Measurements from ENCODE around the gene DNER. TPM values are rescaled to one million over a fixed set of nuclear protein-coding genes. Genes with fewer than 3 reads are reported as not detected.

DNER gene
- total RNA-seq, 1 experiment from 2014 or later = 8.4 TPM

DNA sequence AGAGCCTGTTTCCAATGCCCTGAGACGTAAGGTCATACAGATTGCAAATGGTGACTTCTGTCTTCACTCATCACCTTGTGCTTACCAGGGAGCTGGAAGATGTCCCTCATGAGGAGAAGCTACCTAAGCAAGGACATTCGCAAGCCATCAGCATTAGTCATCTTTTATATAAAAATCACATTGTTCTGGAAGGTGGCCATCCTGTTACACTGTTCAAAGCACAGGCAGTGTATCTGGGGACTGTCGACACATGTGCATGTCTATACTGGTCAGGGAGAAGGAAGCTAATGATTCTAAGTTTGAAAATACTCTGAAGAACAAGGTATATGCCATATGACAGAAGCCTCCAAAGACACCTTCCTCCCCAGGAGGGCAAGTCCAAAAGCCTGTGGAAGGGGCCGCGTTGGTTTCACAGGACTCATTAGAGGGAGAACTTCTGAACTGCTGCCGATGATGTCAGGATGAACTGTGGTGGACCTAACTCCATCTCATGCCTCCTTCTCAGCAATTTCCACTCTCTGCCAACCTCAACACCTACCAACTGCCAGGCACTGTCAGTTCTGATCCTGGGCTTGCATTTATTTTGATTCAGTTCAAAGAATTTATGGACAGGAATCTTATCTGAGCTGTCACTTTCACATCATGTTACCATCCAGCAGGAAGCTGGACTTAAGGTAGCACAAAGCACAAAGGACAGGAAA, 39.4 kb downstream of the DNER start:
- DNase-seq (ENCODE audit: low spot score) = no peak
- BruUV-seq (replicated peaks) = no TSS peak
- H3K36me3 ChIP-seq (ENCODE audit: insufficient read depth, low read length, poor library complexity, severe bottlenecking) = no peaks in the 10 kb centered on the region
- CTCF ChIA-PET = no interaction called here
- no peaks in the 10 kb centered on the region for H3K9me3 ChIP-seq (ENCODE audit: low read depth, low read length, poor library complexity, severe bottlenecking)
- intact Hi-C loops (cut with micrococcal nuclease; ENCODE audit: unreplicated experiment) = no loop called here
- no peak overlapping the region for H3K27ac ChIP-seq (ENCODE audit: low read depth, low read length, poor library complexity, severe bottlenecking)
- H3K4me3 ChIP-seq (ENCODE audit: low read depth, low read length, poor library complexity, severe bottlenecking) = no peak overlapping the region
- POLR2A ChIA-PET (ENCODE audit: low non-redundant PET) = no interaction called here
- no peaks in the 10 kb centered on the region for H3K4me1 ChIP-seq (ENCODE audit: insufficient read depth, low read length, poor library complexity, severe bottlenecking)
- peaks cover 24% of the 10 kb centered on the region for H3K27me3 ChIP-seq (replicated peaks; ENCODE audit: insufficient read depth, low read depth, low read length, poor library complexity)
- TF ChIP-seq, protein P1, sequence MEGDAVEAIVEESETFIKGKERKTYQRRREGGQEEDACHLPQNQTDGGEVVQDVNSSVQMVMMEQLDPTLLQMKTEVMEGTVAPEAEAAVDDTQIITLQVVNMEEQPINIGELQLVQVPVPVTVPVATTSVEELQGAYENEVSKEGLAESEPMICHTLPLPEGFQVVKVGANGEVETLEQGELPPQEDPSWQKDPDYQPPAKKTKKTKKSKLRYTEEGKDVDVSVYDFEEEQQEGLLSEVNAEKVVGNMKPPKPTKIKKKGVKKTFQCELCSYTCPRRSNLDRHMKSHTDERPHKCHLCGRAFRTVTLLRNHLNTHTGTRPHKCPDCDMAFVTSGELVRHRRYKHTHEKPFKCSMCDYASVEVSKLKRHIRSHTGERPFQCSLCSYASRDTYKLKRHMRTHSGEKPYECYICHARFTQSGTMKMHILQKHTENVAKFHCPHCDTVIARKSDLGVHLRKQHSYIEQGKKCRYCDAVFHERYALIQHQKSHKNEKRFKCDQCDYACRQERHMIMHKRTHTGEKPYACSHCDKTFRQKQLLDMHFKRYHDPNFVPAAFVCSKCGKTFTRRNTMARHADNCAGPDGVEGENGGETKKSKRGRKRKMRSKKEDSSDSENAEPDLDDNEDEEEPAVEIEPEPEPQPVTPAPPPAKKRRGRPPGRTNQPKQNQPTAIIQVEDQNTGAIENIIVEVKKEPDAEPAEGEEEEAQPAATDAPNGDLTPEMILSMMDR (conservative IDR thresholded peaks at IDR 0.05; ENCODE audit: low read depth, low read length) = no peak
- TF ChIP-seq EZH2 (IDR thresholded peaks at IDR 0.05; ENCODE audit: borderline replicate concordance, low read depth, low read length, poor library complexity, severe bottlenecking) = no peak

DNA sequence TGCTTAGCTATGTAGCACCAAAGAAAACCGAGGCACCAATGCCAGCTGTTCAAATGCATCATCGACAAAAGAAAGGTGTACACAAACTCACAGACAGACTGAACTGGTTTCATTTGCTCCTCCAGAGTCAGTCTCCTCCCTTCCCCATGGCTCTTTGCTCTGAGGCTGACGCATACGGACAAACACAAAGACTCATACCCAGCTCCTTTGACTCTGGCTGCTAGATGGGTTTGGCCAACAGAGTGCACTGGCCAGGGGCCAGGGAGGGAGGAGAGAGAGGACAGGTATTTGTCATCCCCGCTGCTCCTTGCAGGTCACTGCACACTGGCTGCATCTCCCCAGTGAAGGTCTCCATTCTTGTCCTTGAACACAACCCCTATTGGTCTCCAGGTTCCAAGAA, 40.7 kb downstream of the DNER start:
- TF ChIP-seq, protein P1 (conservative IDR thresholded peaks at IDR 0.05; ENCODE audit: low read depth, low read length) = no peak
- TF ChIP-seq EZH2 (IDR thresholded peaks at IDR 0.05; ENCODE audit: borderline replicate concordance, low read depth, low read length, poor library complexity, severe bottlenecking) = no peak
- no TSS peak for BruUV-seq (replicated peaks)
- DNase-seq (ENCODE audit: low spot score) = no peak
- intact Hi-C loops (cut with micrococcal nuclease; ENCODE audit: unreplicated experiment) = no loop called here
- no peak overlapping the region for H3K4me3 ChIP-seq (ENCODE audit: low read depth, low read length, poor library complexity, severe bottlenecking)
- H3K9me3 ChIP-seq (ENCODE audit: low read depth, low read length, poor library complexity, severe bottlenecking) = no peaks in the 10 kb centered on the region
- peaks cover 24% of the 10 kb centered on the region for H3K27me3 ChIP-seq (replicated peaks; ENCODE audit: insufficient read depth, low read depth, low read length, poor library complexity)
- no peak overlapping the region for H3K27ac ChIP-seq (ENCODE audit: low read depth, low read length, poor library complexity, severe bottlenecking)
- ChIA-PET POLR2A (ENCODE audit: low non-redundant PET) (no interaction called here), CTCF (no interaction called here)
- no peaks in the 10 kb centered on the region for H3K4me1 ChIP-seq (ENCODE audit: insufficient read depth, low read length, poor library complexity, severe bottlenecking)
- no peaks in the 10 kb centered on the region for H3K36me3 ChIP-seq (ENCODE audit: insufficient read depth, low read length, poor library complexity, severe bottlenecking)

DNA sequence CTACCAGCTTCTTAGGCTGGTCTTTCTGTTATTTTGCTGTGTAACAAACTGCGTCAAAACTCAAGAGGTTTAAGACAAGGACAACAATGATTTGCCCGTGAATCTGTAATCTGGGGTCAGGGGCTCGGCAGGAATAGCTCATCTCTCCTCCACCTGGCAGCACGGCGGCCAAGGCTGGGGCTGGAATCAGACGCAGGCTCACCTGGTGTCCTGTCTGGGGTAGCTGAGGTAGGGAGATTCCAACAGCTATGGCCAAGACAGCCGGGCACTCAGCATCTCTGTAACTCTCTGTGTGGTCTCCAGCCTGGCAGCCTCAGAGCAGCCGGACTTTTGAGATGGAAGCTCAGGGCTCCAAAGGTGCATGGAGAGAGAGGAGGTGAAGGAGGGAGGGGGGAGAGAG, 42.3 kb downstream of the DNER start:
- Histone ChIP-seq H3K27ac (ENCODE audit: low read depth, low read length, poor library complexity, severe bottlenecking) (no peak overlapping the region), H3K9me3 (ENCODE audit: low read depth, low read length, poor library complexity, severe bottlenecking) (no peaks in the 10 kb centered on the region), H3K4me1 (ENCODE audit: insufficient read depth, low read length, poor library complexity, severe bottlenecking) (no peaks in the 10 kb centered on the region), H3K27me3 (replicated peaks; ENCODE audit: insufficient read depth, low read depth, low read length, poor library complexity) (peaks cover 24% of the 10 kb centered on the region), H3K4me3 (ENCODE audit: low read depth, low read length, poor library complexity, severe bottlenecking) (no peak overlapping the region), H3K36me3 (ENCODE audit: insufficient read depth, low read length, poor library complexity, severe bottlenecking) (no peaks in the 10 kb centered on the region)
- TF ChIP-seq EZH2 (IDR thresholded peaks at IDR 0.05; ENCODE audit: borderline replicate concordance, low read depth, low read length, poor library complexity, severe bottlenecking) = no peak
- TF ChIP-seq, protein P1 (conservative IDR thresholded peaks at IDR 0.05; ENCODE audit: low read depth, low read length) = no peak
- ChIA-PET POLR2A (ENCODE audit: low non-redundant PET) (no interaction called here), CTCF (no interaction called here)
- BruUV-seq (replicated peaks) = no TSS peak
- intact Hi-C loops (cut with micrococcal nuclease; ENCODE audit: unreplicated experiment) = no loop called here
- no peak for DNase-seq (ENCODE audit: low spot score)
